Karpas-422 (cell line): Measurements from ENCODE around the gene CRK. TPM values are rescaled to one million over a fixed set of nuclear protein-coding genes. Genes with fewer than 3 reads are reported as not detected.
A peak's percentile ranks its signal among the peaks of the same experiment; 100 is the strongest.
"Not testable (repeated sequence)": the region's sequence is repeated elsewhere in the genome, so short reads cannot be mapped to it uniquely, and the experiment has no call there.

Experiments
- DNase-seq: peaks from one replicate; pipeline ENCODE4 v3.0.0-alpha.2; 2015
- H2AFZ ChIP-seq: fragments of 200-600 bp; sonication (generic); 2 replicates; pipeline ENCODE4 v1.6.1; 2014; ENCODE audit warnings: antibody characterized with exemption, low read length, mixed read lengths
- H3K27ac ChIP-seq: fragments of 200-600 bp; sonication (generic); 2 replicates; pipeline ENCODE4 v1.5.1; 2014; ENCODE audit warnings: mild to moderate bottlenecking, low read length, moderate library complexity
- H3K27me3 ChIP-seq: fragments of 200-600 bp; sonication (generic); 2 replicates; pipeline ENCODE4 v1.6.1; 2014; ENCODE audit warnings: low read length, mixed read lengths
- H3K36me3 ChIP-seq: fragments of 200-600 bp; sonication (generic); 2 replicates; pipeline ENCODE4 v1.6.1; 2014; ENCODE audit warnings: low read length, mixed read lengths; ENCODE audit not compliant: insufficient read depth
- H3K4me1 ChIP-seq: fragments of 200-600 bp; sonication (generic); 2 replicates; pipeline ENCODE4 v1.6.1; 2014; ENCODE audit warnings: mild to moderate bottlenecking, low read length, mixed read lengths
- H3K4me2 ChIP-seq: fragments of 200-600 bp; sonication (generic); 2 replicates; pipeline ENCODE4 v1.6.1; 2014; ENCODE audit warnings: low read length, low read depth, mild to moderate bottlenecking; ENCODE audit not compliant: poor library complexity, severe bottlenecking
- H3K4me3 ChIP-seq: fragments of 200-600 bp; sonication (generic); 2 replicates; pipeline ENCODE4 v1.5.1; 2014; ENCODE audit warnings: mild to moderate bottlenecking, antibody characterized with exemption, low read length, mixed read lengths
- H3K79me2 ChIP-seq: fragments of 200-600 bp; sonication (generic); 2 replicates; pipeline ENCODE4 v1.6.1; 2014; ENCODE audit warnings: mild to moderate bottlenecking, low read length, mixed read lengths
- H3K9ac ChIP-seq: fragments of 200-600 bp; sonication (generic); 2 replicates; pipeline ENCODE4 v1.6.0; 2014; ENCODE audit warnings: low read length
- H3K9me2 ChIP-seq: fragments of 200-600 bp; sonication (generic), shearing (Covaris generic); replicated peaks from 2 replicates; pipeline ENCODE4 v1.6.0; 2014; ENCODE audit warnings: mild to moderate bottlenecking, low read length, moderate library complexity; ENCODE audit not compliant: insufficient read depth
- H3K9me3 ChIP-seq: fragments of 300-700, 200-600 bp; sonication (generic); 2 replicates; pipeline ENCODE4 v1.6.1; 2014; ENCODE audit warnings: low read length, mixed read lengths
- H4K20me1 ChIP-seq: fragments of 200-600 bp; sonication (generic); 2 replicates; pipeline ENCODE4 v1.6.1; 2014; ENCODE audit warnings: mild to moderate bottlenecking, antibody characterized with exemption, low read length, low read depth; ENCODE audit not compliant: insufficient read depth
- total RNA-seq: library from RNA; depleted of rRNA; stranded (reverse); fragments of >200 nt; shearing (Covaris generic); gene quantifications from 2 replicates; pipeline ENCODE4 v1.2.3, GENCODE V29; 2014; ENCODE audit warnings: low replicate concordance

The CRK gene
- total RNA-seq, 1 experiment from 2014 or later: 14.1 TPM

DNA sequence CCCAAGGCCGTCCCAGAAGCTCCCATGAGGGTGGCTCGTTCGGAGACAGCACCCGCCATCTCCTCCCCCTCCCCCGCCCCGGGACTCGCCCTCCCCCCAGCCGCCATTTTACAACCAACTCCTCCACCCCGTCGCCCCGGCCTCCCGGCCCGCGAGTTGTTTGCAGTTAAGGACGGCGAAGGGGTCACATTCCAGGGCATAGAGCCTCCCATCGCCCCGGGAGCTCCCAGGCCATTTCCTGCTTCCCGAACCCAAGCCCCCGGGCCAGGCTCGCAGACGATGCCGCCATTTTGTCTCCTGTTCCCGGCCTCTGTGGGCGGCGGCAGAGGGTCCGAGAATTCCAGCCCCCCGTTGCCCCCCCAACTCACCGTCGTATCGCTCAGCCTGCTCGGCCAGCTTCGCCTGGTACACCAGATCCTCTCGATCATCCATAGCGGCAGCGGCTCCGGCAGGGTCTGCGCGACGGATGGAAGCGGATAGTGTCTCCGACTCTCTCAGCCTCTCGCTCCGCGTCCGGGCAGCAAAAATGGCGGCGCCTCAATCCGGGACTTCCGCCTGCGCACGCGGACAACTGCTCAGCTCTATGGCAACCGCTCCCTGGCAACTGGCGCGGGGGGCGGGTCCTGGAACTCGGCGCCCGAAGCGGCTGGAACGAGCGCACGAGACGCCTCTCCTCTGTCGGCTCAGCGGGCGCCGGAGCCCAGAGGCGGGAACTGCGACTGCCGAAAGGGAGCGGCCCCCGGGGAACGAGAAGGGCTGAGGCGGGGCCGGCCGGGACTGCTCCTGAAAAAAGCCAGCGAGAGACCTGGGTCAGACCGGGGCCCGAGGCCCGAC is 56.1 kb downstream of the CRK start, which contains the start of gene YWHAE:
Gene YWHAE, minus strand, starts transcription at position 544 of the 834 bp plus-strand sequence. Its CDS starts 112 bp downstream, at position 432.
- no peaks in the 10 kb centered on the region for H3K27me3 ChIP-seq
- peaks cover 22% of the 10 kb centered on the region for H3K4me1 ChIP-seq
- H3K9me3 ChIP-seq: no peaks in the 10 kb centered on the region
- peaks cover 51% of the 10 kb centered on the region for H3K79me2 ChIP-seq
- peaks cover 20% of the 10 kb centered on the region for H3K36me3 ChIP-seq
- peak within 1 kb of the TSS; percentile 93 for H3K27ac ChIP-seq
- H3K9ac ChIP-seq: peak within 1 kb of the TSS; percentile 96
- H3K9me2 ChIP-seq: no peaks in the 10 kb centered on the region
- H4K20me1 ChIP-seq: peaks cover 37% of the 10 kb centered on the region
- H3K4me2 ChIP-seq: peak within 1 kb of the TSS; percentile 96
- peak within 1 kb of the TSS; percentile 87 for H2AFZ ChIP-seq
- H3K4me3 ChIP-seq: peak within 1 kb of the TSS; percentile 74
- peak; percentile 99 for DNase-seq

DNA sequence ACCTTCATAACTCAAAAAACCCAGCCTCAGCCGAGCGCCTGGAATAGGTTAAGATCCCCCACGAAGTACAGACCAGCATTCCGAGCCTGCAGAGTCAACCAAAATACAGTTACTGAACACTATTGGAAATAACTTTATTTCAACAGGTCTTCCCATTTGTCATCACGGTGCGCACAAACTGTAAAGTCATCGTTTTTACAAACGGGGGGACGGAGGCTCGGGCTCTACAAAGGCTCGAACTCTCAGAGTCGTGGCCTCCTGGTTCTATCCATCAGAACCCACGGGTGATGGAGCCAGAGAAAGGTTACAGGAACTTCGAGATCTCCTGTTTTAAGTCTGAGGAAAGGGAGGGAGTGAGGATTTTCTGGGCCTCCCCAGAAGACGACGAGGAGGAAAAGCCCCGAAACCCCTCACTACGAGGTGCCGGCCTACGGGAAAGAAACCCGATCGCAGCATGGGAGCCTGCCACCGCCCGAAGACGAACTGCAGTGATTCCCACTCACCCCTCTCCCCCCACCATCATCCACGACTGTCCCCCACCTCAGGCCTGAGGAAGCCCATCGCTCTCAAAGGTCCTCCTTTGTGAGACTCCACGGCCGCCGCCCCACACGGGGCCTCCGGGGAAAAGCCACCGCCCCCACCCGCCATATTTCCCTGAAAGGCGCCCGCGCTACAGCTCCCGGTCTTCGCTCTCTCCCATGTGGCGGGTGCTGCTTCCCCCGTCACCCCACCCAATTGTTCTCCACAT is 56.9 kb downstream of the CRK start:
- peak overlapping the region; percentile 74 for H3K4me3 ChIP-seq
- peaks cover 39% of the 10 kb centered on the region for H4K20me1 ChIP-seq
- H3K27me3 ChIP-seq: no peaks in the 10 kb centered on the region
- H3K9me3 ChIP-seq: no peaks in the 10 kb centered on the region
- H3K4me2 ChIP-seq: peak overlapping the region; percentile 96
- peak; percentile 58 for DNase-seq
- H3K36me3 ChIP-seq: peaks cover 20% of the 10 kb centered on the region
- peak overlapping the region; percentile 93 for H3K27ac ChIP-seq
- peaks cover 59% of the 10 kb centered on the region for H3K79me2 ChIP-seq
- no peaks in the 10 kb centered on the region for H3K9me2 ChIP-seq
- peak overlapping the region; percentile 96 for H3K9ac ChIP-seq
- H3K4me1 ChIP-seq: peaks cover 22% of the 10 kb centered on the region
- H2AFZ ChIP-seq: no peak overlapping the region

DNA sequence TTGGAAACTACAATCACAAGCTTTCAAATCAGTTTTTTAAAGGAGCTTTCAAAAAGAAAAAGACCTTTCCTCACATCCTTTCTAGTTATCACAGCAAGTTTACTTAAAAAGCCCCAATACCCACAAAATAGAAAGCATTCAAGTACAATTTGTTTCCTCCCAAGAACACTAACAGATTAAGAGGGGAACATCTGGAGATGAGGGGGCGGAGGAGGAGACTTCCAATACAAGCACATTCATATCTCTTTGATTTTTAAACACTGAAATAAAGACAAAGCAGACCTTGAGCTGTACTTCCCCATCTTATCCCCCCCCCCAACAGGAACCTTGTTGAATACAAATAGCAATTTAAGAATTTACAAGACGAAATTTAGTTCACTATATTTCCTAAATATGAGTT is 58.0 kb downstream of the CRK start:
- Histone ChIP-seq H3K4me1 (peaks cover 25% of the 10 kb centered on the region), H4K20me1 (peaks cover 49% of the 10 kb centered on the region), H3K27me3 (no peaks in the 10 kb centered on the region), H3K79me2 (peaks cover 69% of the 10 kb centered on the region), H3K27ac (peak overlapping the region; percentile 93), H3K36me3 (peaks cover 20% of the 10 kb centered on the region), H2AFZ (no peak overlapping the region), H3K4me3 (peak overlapping the region; percentile 74), H3K9me2 (no peaks in the 10 kb centered on the region), H3K4me2 (peak overlapping the region; percentile 96), H3K9ac (peak overlapping the region; percentile 96), H3K9me3 (no peaks in the 10 kb centered on the region)
- no peak for DNase-seq

DNA sequence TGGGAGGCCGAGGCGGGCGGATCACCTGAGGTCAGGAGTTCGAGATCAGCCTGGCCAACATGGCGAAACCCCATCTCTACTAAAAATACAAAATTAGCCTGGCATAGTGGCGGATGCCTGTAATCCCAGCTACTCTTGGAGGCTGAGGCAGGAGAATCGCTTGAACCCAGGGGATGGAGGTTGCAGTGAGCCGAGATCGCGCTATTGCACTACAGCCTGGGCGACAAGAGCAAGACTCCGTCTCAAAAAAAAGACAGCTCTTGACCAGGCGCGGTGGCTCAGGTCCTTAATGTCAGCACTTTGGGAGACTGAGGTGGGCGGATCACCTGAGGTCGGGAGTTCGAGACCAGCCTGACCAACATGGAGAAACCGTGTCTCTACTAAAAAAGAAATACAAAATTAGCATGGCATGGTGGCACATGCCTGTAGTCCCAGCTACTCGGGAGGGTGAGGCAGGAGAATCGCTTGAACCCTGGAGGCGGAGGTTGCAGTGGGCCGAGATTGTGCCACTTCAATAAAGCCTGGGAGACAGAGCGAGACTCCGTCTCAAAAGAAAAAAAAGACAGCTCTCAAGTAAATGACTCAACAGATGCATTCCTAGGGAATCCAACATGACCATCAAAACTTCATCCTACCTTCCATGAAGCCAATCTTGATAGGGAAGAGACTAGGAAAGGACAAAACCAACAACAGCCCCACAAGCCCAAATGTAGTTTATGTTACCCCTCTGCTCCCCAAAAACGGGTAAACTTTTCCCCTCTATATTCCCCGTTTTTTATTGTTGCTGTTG is 60.0 kb downstream of the CRK start:
- H3K9me3 ChIP-seq, H3K4me2 ChIP-seq, H3K27me3 ChIP-seq, H2AFZ ChIP-seq, H3K9me2 ChIP-seq, DNase-seq, H3K27ac ChIP-seq, H3K4me3 ChIP-seq, H3K9ac ChIP-seq: not testable (repeated sequence)
- Histone ChIP-seq H3K4me1 (peaks cover 34% of the 10 kb centered on the region), H3K79me2 (peaks cover 89% of the 10 kb centered on the region), H3K36me3 (peaks cover 20% of the 10 kb centered on the region), H4K20me1 (peaks cover 63% of the 10 kb centered on the region)

DNA sequence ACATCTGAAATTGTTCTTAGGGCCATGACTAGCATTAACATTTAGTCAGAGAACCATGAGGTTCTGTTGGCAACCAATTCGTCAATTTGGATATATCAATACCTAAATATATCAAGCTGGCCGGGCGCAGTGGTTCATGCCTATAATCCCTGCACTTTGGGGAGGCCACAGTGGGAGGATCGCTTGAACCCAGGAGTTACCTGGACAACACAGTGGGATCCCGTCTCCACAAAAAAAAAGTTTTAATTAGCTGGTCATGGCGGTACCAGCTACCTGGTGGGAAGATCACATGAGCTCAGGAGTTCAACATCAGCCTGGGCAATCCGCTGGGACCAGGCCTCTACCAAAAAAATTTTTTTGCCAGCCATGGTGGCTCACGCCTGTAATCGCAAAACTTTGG is 64.5 kb downstream of the CRK start:
- no peak overlapping the region for H3K4me3 ChIP-seq
- H3K4me2 ChIP-seq: no peak overlapping the region
- H3K4me1 ChIP-seq: peaks cover 23% of the 10 kb centered on the region
- H2AFZ ChIP-seq: no peak overlapping the region
- no peak for DNase-seq
- no peaks in the 10 kb centered on the region for H3K27me3 ChIP-seq
- peaks cover 100% of the 10 kb centered on the region for H3K79me2 ChIP-seq
- peaks cover 5% of the 10 kb centered on the region; the same call in 1 of the 2 replicates for H3K36me3 ChIP-seq
- H4K20me1 ChIP-seq: peaks cover 72% of the 10 kb centered on the region
- H3K27ac ChIP-seq: no peak overlapping the region
- no peak overlapping the region for H3K9ac ChIP-seq
- no peaks in the 10 kb centered on the region for H3K9me2 ChIP-seq
- no peaks in the 10 kb centered on the region for H3K9me3 ChIP-seq

DNA sequence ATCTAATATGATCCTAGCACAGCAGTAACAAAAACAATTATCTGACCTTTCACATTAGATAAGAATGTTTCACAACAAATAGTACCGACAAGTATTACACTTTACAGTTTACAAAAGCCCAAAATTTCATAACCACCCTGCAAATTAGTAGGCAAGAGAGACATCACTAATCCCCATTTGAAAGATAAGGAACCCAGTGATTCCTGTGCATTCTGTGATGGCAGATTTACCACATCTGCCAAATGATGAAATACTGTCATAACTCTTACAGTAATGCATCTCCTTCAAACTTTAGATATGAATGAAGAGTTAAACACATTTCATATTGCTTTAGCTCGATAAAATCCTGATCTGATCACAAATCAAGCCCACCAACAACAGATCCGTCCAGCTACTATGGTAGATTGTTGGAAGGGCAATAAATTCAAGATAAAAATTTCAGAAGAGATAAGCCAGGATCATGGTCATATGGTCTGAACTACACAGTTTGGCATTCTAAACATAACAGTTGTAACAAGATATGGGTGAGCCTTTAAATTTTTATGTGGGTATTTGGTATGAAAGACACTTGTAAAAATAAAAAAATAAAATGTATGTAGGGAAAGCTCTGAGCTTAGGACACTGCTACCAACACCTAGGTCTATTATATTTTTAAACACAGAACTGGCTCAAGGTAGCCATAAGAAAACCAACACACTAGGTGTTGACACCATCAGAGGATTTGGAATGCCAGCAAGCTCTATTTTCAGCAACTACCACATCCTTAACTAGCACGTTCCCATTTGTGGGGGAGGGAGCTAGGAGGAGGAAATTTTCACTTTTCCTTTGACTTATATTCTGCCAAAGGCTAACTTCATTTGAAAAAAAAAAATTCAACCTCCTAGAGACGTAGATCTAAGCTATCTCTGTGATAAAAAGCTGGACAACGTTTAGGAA is 65.3 kb downstream of the CRK start:
- DNase-seq: no peak
- Histone ChIP-seq H3K79me2 (peaks cover 100% of the 10 kb centered on the region), H3K36me3 (no peaks in the 10 kb centered on the region; the same call in 1 of the 2 replicates), H2AFZ (no peak overlapping the region), H3K9ac (no peak overlapping the region), H3K4me3 (no peak overlapping the region), H3K9me3 (no peaks in the 10 kb centered on the region), H3K27me3 (no peaks in the 10 kb centered on the region), H3K9me2 (no peaks in the 10 kb centered on the region), H4K20me1 (peaks cover 72% of the 10 kb centered on the region), H3K4me2 (peak overlapping the region; percentile 2), H3K27ac (no peak overlapping the region), H3K4me1 (peaks cover 26% of the 10 kb centered on the region)

DNA sequence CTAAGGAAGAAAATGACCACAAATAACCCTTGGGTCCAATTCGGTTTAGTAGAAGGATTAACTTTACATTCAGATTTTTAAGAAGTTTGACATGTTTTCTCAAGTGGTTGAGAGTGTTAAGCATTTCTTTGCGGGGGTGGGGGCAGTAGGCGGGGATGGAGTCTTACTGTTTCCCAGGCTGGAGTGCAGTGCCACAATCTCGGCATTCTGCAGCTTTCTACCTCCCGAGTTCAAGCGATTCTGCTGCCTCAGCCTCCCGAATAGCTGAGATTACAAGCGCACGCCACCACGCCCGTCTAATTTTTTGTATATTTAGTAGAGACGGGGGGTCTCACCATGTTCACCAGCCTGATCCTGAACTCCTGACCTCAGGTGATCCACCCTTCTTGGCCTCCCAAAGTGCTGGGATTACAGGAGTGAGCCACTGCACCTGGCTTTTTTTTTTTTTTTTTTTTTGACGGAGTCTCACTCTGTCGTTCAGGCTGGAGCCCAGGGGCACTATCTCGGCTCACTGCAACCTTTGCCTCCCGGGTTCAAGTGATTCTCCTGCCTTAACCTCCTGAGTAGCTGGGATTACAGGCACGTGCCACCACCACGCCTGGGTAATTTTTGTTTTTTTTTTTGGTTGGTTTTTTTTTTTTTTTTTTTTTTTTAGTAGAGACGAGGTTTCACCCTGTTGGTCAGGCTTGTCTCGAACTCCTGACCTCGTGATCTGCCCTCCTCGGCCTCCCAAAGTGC is 68.4 kb downstream of the CRK start:
- not testable (repeated sequence) for H3K4me2 ChIP-seq, H2AFZ ChIP-seq, H3K27me3 ChIP-seq, H3K9ac ChIP-seq, H3K9me2 ChIP-seq, H3K4me3 ChIP-seq, H3K36me3 ChIP-seq, H3K9me3 ChIP-seq, H3K27ac ChIP-seq, DNase-seq
- peaks cover 24% of the 10 kb centered on the region for H3K4me1 ChIP-seq
- H4K20me1 ChIP-seq: peaks cover 83% of the 10 kb centered on the region
- H3K79me2 ChIP-seq: peaks cover 100% of the 10 kb centered on the region
